Myocyte (in vitro differentiated cells): Measurements from ENCODE around the gene SMIM23. TPM values are rescaled to one million over a fixed set of nuclear protein-coding genes. Genes with fewer than 3 reads are reported as not detected.
"Not testable (repeated sequence)": the region's sequence is repeated elsewhere in the genome, so short reads cannot be mapped to it uniquely, and the experiment has no call there.

ENCODE experiments used
- DNase-seq: peaks from one replicate; pipeline ENCODE4 v3.0.0-alpha.2; 2012; ENCODE audit warnings: low read depth
- total RNA-seq: library from RNA; depleted of rRNA; stranded (reverse); fragments of >200 nt; gene quantifications from 2 replicates; pipeline ENCODE4 v1.2.3, GENCODE V29; 2014

SMIM23 gene
- total RNA-seq, 1 donor from 2014 or later: not detected

- DNase-seq: no peak
These were observed 12.5 kb upstream of the SMIM23 start for GRCh38 chr5:171773106-171773505.

GRCh38 chr5:171774418-171774817 is 11.2 kb upstream of the SMIM23 start:
- no peak for DNase-seq

- no peak for DNase-seq
These were observed 9.4 kb upstream of the SMIM23 start for GRCh38 chr5:171776213-171776612.

GRCh38 chr5:171776770-171777759 is 8.6 kb upstream of the SMIM23 start:
- no peak for DNase-seq

- not testable (repeated sequence) for DNase-seq
These were observed 3.9 kb upstream of the SMIM23 start for GRCh38 chr5:171781744-171782143.

GRCh38 chr5:171782332-171782966 is 3.2 kb upstream of the SMIM23 start:
- no peak for DNase-seq

GRCh38 chr5:171783051-171783450 is 2.6 kb upstream of the SMIM23 start:
- no peak for DNase-seq

GRCh38 chr5:171789353-171789752 is 3.7 kb downstream of the SMIM23 start:
- no peak for DNase-seq

GRCh38 chr5:171790408-171790807 is 4.8 kb downstream of the SMIM23 start:
- no peak for DNase-seq

GRCh38 chr5:171794470-171794960 is 8.9 kb downstream of the SMIM23 start:
- DNase-seq: no peak

- no peak for DNase-seq
These were observed 9.8 kb downstream of the SMIM23 start for GRCh38 chr5:171795381-171795780.

GRCh38 chr5:171796436-171796835 is 10.8 kb downstream of the SMIM23 start:
- no peak for DNase-seq

GRCh38 chr5:171797543-171797942 is 11.9 kb downstream of the SMIM23 start:
- peak; percentile 2 for DNase-seq

GRCh38 chr5:171798418-171798817 is 12.8 kb downstream of the SMIM23 start:
- no peak for DNase-seq

GRCh38 chr5:171801839-171802238 is 16.2 kb downstream of the SMIM23 start:
- no peak for DNase-seq

GRCh38 chr5:171805746-171806145 is 20.1 kb downstream of the SMIM23 start:
- no peak for DNase-seq

GRCh38 chr5:171806976-171807747 is 21.5 kb downstream of the SMIM23 start:
- DNase-seq: no peak

- DNase-seq: no peak
These were observed 22.8 kb downstream of the SMIM23 start for GRCh38 chr5:171808453-171808852.

- no peak for DNase-seq
These were observed 23.3 kb downstream of the SMIM23 start for GRCh38 chr5:171808951-171809350.

GRCh38 chr5:171810227-171810626 is 24.6 kb downstream of the SMIM23 start:
- DNase-seq: no peak

- no peak for DNase-seq
These were observed 27.7 kb downstream of the SMIM23 start for GRCh38 chr5:171813270-171813669.
